Testis (tissue), 3 donors: Measurements from ENCODE around the gene MAP2K7. TPM values are rescaled to one million over a fixed set of nuclear protein-coding genes. Genes with fewer than 3 reads are reported as not detected.

Experiments
- DNase-seq: peaks from one replicate; pipeline ENCODE4 v3.0.0-alpha.2; 2019
- H3K27ac ChIP-seq, 2 donors: fragments of 200-600 bp; sonication (generic); one replicate each; pipeline ENCODE4 v1.5.1; 2019
- H3K27me3 ChIP-seq: fragments of 200-600 bp; sonication (generic); one replicate; pipeline ENCODE4 v1.5.1; 2019
- H3K36me3 ChIP-seq: fragments of 200-600 bp; sonication (generic); one replicate; pipeline ENCODE4 v1.5.1; 2017; ENCODE audit warnings: low read depth; ENCODE audit errors: missing control alignments
- H3K4me1 ChIP-seq: fragments of 200-600 bp; sonication (generic); one replicate; pipeline ENCODE4 v1.5.1; 2019
- H3K4me3 ChIP-seq, 2 donors: fragments of 200-600 bp; sonication (generic); one replicate each; pipeline ENCODE4 v1.5.1; 2017 to 2019
- H3K9me3 ChIP-seq: fragments of 200-600 bp; sonication (generic); one replicate; pipeline ENCODE4 v1.5.1; 2017
- POLR2A ChIP-seq: fragments of 450-650 bp; IDR thresholded peaks from one replicate; pipeline ENCODE4 v1.6.1; 2017; ENCODE audit warnings: antibody characterized with exemption, mild to moderate bottlenecking, moderate library complexity
- WGBS, 2 donors: methylation state at CpG; one replicate each; pipeline ENCODE4 v1.1.5; 2018; 5-methylcytosine and 5-hydroxymethylcytosine counted together
- intact Hi-C: fragments of 100-400 bp; cut with DNase I; formaldehyde crosslinking; loops from one replicate; pipeline ENCODE4 v1.15.1; 2023; ENCODE audit warnings: low total_unique reads
- polyA plus RNA-seq: library from polyadenylated mRNA; stranded (reverse); fragments of 350-450 nt; fragmentation: Illumina TruSeq; extraction: RNeasy Lipid Tissue Mini Kit (QIAGEN cat#74804); gene quantifications from one replicate; pipeline ENCODE4 v1.2.3, GENCODE V29; 2014; ENCODE audit warnings: low read depth, low replicate concordance; ENCODE audit not compliant: insufficient read depth
- total RNA-seq, 2 donors: library from RNA; depleted of rRNA; stranded (reverse); fragments of >200 nt; gene quantifications; one replicate each; pipeline ENCODE4 v1.2.3, GENCODE V29; 2016
- TF ChIP-seq, protein P1 (sequence below), 3 experiments: fragments of 450-650 bp in 2 of 3; fragments of 200-600 bp in 1 of 3; sonication (generic) in 1 of 3; IDR thresholded peaks; one replicate each; pipeline ENCODE4 v1.5.1; 2016 to 2019; ENCODE audit warnings: antibody characterized with exemption in 3 of 3, mild to moderate bottlenecking in 2 of 3, moderate library complexity in 1 of 3

MAP2K7 gene
- total and polyA plus RNA-seq, 3 donors from 2014 or later: 30.6 to 44.0 (median 34.8) TPM

- no peak for DNase-seq
- TF ChIP-seq POLR2A: no peak
- TF ChIP-seq, protein P1, sequence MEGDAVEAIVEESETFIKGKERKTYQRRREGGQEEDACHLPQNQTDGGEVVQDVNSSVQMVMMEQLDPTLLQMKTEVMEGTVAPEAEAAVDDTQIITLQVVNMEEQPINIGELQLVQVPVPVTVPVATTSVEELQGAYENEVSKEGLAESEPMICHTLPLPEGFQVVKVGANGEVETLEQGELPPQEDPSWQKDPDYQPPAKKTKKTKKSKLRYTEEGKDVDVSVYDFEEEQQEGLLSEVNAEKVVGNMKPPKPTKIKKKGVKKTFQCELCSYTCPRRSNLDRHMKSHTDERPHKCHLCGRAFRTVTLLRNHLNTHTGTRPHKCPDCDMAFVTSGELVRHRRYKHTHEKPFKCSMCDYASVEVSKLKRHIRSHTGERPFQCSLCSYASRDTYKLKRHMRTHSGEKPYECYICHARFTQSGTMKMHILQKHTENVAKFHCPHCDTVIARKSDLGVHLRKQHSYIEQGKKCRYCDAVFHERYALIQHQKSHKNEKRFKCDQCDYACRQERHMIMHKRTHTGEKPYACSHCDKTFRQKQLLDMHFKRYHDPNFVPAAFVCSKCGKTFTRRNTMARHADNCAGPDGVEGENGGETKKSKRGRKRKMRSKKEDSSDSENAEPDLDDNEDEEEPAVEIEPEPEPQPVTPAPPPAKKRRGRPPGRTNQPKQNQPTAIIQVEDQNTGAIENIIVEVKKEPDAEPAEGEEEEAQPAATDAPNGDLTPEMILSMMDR (IDR thresholded peaks at IDR 0.05): no peak
Measured at GRCh38 chr19:7914598-7915045, 10.9 kb downstream of the MAP2K7 start, which contains the start of gene TGFBR3L. TSS of gene TGFBR3L (plus strand) at chr19:7914830.

DNA sequence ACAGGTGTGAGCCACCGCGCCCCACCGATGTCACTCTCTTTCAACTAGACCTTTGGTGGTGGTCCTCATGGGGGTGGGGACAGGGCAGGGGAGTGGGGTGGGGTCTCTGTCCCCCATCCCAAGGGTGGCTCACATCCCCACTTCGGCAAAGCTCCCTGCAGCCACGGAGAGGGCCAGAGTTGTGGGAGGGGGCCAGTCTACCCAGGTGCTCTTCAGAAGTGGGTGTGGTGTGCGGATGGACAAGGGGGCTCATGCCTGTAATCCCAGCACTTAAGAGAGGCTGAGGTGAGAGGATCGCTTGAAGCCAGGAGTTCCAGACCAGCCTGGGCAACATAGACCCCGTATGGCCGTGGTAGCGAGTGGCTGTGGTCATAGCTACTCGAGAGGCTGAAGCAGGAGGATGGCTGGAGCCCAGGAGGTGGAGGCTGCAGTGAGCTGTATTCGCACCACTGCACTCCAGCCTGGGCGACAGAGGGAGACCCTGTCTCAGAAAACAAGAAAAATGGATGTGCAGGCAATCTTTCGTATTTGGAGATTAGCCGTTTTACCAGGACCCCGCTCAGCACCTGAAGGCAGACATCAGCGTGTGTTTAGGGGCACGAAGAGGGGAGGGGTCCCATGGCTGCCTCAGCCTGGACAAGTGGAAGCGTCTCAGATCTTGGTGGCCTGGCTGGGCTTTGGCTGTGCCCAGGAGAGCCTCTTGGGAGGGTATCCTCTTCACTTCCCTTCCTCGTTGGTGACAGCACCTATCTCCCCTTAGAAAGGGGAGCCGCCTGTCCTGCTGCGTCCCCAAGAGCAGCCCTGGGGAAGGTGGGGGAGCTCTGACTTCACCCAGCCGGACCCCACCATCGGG is 11.8 kb downstream of the MAP2K7 start:
- 30 to 53% methylated on average over 18 to 22 of the region's 24 CpGs for WGBS, 2 donors
- H3K4me3 ChIP-seq: peak overlapping the region in 1 of 2 donors; percentile 21
- no peak for DNase-seq
- no peaks in the 10 kb centered on the region for H3K36me3 ChIP-seq
- peaks cover 13% of the 10 kb centered on the region for H3K4me1 ChIP-seq
- H3K27me3 ChIP-seq: no peaks in the 10 kb centered on the region
- no peak overlapping the region for H3K27ac ChIP-seq
- H3K9me3 ChIP-seq: no peaks in the 10 kb centered on the region
- intact Hi-C loops: no loop called here
- TF ChIP-seq, protein P1 (IDR thresholded peaks at IDR 0.05): no peak
- TF ChIP-seq POLR2A: no peak

More at GRCh38 chr19:7914598-7915045, 10.9 kb downstream of the MAP2K7 start, which contains the start of gene TGFBR3L:
- no peaks in the 10 kb centered on the region for H3K27me3 ChIP-seq
- peaks cover 12% of the 10 kb centered on the region for H3K4me1 ChIP-seq
- H3K9me3 ChIP-seq: no peaks in the 10 kb centered on the region
- H3K4me3 ChIP-seq: no peak within 1 kb of the TSS
- intact Hi-C loops: no loop called here
- WGBS, 2 donors: 68 to 80% methylated on average over 4 to 12 of the region's 12 CpGs
- H3K36me3 ChIP-seq: no peaks in the 10 kb centered on the region
- no peak within 1 kb of the TSS for H3K27ac ChIP-seq

DNA sequence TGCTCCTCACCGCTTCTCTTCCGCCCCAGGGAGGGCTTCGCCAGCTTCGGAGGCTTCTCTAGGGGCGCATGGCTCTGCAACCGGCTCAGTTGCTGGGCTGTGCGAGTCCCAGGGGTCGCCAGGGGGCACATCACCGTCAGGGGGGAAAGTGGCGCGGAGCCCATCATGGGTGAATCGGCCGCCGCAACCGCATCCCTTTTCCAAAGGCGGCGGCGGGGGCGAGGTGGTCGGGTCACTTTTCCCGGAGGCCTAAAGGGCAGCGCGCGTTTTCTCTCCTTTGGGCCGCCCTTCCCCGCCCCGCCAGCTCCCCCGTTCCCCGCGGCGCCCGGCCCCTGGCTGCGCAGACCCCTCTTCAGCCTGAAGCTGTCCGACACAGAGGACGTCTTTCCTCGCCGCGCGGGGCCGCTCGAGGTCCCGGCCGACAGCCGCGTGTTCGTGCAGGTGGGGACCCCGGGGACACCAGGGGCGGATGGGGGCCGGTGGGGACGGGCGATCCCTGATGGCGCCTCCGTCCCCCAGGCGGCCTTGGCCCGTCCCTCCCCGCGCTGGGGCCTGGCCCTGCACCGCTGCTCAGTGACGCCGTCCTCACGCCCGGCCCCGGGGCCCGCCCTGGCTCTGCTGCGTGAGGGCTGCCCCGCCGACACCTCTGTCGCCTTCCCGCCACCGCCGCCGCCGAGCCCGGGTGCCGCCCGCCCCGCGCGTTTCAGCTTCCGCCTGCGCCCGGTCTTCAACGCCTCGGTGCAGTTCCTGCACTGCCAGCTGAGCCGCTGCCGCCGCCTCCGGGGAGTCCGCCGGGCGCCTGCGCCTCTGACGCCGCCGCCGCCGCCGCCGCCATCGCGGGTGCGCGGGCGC is 12.7 kb downstream of the MAP2K7 start:
- Histone ChIP-seq H3K4me1 (peaks cover 16% of the 10 kb centered on the region), H3K36me3 (no peaks in the 10 kb centered on the region), H3K27ac (no peak overlapping the region), H3K9me3 (no peaks in the 10 kb centered on the region), H3K27me3 (no peaks in the 10 kb centered on the region), H3K4me3 (peak overlapping the region in 1 of 2 donors; percentile 21)
- intact Hi-C loops: no loop called here
- DNase-seq: no peak
- TF ChIP-seq POLR2A: no peak
- TF ChIP-seq, protein P1 (IDR thresholded peaks at IDR 0.05): no peak
- WGBS, 2 donors: 3% methylated on average over 34 to 45 of the region's 104 CpGs

- WGBS, 2 donors: 14% methylated on average over 2 to 12 of the region's 12 CpGs
- intact Hi-C loops: no loop called here
- no peaks in the 10 kb centered on the region for H3K27me3 ChIP-seq
- no peak overlapping the region for H3K4me3 ChIP-seq
- H3K9me3 ChIP-seq: no peaks in the 10 kb centered on the region
- H3K4me1 ChIP-seq: peaks cover 22% of the 10 kb centered on the region
- H3K36me3 ChIP-seq: no peaks in the 10 kb centered on the region
- DNase-seq: no peak
- no peak overlapping the region for H3K27ac ChIP-seq
- TF ChIP-seq, protein P1 (IDR thresholded peaks at IDR 0.05): no peak
- TF ChIP-seq POLR2A: no peak
Measured at GRCh38 chr19:7916955-7917266, 13.2 kb downstream of the MAP2K7 start.
